Glutamatergic neuron (in vitro differentiated cells): Measurements from ENCODE around the gene CD300A. TPM values are rescaled to one million over a fixed set of nuclear protein-coding genes. Genes with fewer than 3 reads are reported as not detected.
A peak's percentile ranks its signal among the peaks of the same experiment; 100 is the strongest.

Experiments used
- DNase-seq: peaks from one replicate; pipeline ENCODE4 v3.0.0; 2022
- H3K27ac Mint-ChIP-seq: one replicate; pipeline ENCODE4 v1.8.0; 2020; ENCODE audit warnings: mild to moderate bottlenecking, mixed read lengths, inconsistent platforms; ENCODE audit not compliant: unreplicated experiment
- H3K27me3 Mint-ChIP-seq: one replicate; pipeline ENCODE4 v1.8.0; 2020; ENCODE audit warnings: mild to moderate bottlenecking, moderate library complexity, mixed read lengths, inconsistent platforms; ENCODE audit not compliant: unreplicated experiment
- H3K36me3 Mint-ChIP-seq: one replicate; pipeline ENCODE4 v1.8.0; 2020; ENCODE audit warnings: mild to moderate bottlenecking, mixed read lengths, inconsistent platforms; ENCODE audit not compliant: unreplicated experiment
- H3K4me1 Mint-ChIP-seq: one replicate; pipeline ENCODE4 v1.8.0; 2020; ENCODE audit warnings: mild to moderate bottlenecking, low read depth, mixed read lengths, inconsistent platforms; ENCODE audit not compliant: unreplicated experiment
- H3K4me3 Mint-ChIP-seq: one replicate; pipeline ENCODE4 v1.8.0; 2020; ENCODE audit warnings: mild to moderate bottlenecking, mixed read lengths, inconsistent platforms; ENCODE audit not compliant: unreplicated experiment
- H3K9me3 Mint-ChIP-seq: one replicate; pipeline ENCODE4 v1.8.0; 2020; ENCODE audit warnings: mild to moderate bottlenecking, moderate library complexity, mixed read lengths, inconsistent platforms; ENCODE audit not compliant: unreplicated experiment
- total RNA-seq: library from RNA; stranded (reverse); fragmentation: NEBNext Ultra II Directional; extraction: Animal tissue kit (Norgen Biotek cat#: 25700); gene quantifications from one replicate; pipeline ENCODE4 v1.2.1, GENCODE V29; 2021; ENCODE audit not compliant: unreplicated experiment
- TF ChIP-seq, protein P1 (sequence below): fragments of 200-600 bp; sonication (generic); IDR thresholded peaks from one replicate; pipeline ENCODE4 v1.5.0; 2021; ENCODE audit not compliant: partially characterized antibody, unreplicated experiment

The CD300A gene
- total RNA-seq, 1 donor from 2014 or later, result 0.25 TPM

DNA sequence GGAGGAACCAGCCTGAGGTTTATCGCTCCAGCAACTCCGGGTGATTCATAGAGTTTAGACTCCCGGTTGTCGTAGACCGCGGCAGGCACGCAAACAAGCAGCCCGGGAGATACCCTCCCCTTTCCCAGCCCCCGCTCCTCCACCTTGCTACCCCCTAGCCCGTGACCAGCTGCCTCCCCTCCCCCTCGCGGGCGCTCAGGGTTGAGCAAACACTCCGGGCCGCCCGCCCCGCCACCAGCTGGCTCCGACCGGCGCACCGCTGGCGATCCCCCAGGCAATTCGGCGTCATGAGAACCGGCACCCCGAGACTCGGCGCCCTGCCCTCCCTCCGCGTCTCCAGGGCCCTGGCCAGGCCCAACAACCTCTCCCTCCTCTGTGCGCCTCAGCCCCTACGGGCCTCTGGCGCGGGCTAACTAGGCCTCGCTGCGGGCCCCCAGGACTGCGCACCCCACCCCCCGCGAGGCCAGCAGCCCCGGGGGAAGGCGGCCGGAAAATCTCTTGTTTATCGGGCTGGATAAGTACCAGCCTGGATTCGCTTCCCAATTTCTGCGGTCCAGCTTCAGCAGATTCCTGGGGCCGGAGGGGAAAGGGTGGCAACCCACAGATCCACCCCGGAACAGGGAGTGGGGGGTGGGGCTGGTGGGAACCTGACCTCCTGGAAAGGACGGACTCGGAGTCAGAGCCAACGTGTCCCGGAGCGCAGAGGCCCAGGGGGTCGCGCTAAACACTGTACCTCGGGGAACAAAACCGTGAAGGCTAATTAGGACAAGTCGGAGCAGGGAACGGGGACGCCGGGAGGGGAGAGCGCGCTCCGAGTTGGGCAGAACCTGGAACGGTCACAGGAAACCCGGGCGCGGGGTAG, 35.5 kb upstream of the CD300A start:
- TF ChIP-seq, protein P1, sequence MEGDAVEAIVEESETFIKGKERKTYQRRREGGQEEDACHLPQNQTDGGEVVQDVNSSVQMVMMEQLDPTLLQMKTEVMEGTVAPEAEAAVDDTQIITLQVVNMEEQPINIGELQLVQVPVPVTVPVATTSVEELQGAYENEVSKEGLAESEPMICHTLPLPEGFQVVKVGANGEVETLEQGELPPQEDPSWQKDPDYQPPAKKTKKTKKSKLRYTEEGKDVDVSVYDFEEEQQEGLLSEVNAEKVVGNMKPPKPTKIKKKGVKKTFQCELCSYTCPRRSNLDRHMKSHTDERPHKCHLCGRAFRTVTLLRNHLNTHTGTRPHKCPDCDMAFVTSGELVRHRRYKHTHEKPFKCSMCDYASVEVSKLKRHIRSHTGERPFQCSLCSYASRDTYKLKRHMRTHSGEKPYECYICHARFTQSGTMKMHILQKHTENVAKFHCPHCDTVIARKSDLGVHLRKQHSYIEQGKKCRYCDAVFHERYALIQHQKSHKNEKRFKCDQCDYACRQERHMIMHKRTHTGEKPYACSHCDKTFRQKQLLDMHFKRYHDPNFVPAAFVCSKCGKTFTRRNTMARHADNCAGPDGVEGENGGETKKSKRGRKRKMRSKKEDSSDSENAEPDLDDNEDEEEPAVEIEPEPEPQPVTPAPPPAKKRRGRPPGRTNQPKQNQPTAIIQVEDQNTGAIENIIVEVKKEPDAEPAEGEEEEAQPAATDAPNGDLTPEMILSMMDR, result no peak
- Mint-ChIP-seq H3K4me1 (peaks cover 27% of the 10 kb centered on the region), H3K27ac (peak overlapping the region; percentile 92), H3K4me3 (peak overlapping the region; percentile 93), H3K36me3 (no peaks in the 10 kb centered on the region), H3K9me3 (peaks cover 10% of the 10 kb centered on the region), H3K27me3 (peaks cover 13% of the 10 kb centered on the region)
- DNase-seq, result peak; percentile 76

DNA sequence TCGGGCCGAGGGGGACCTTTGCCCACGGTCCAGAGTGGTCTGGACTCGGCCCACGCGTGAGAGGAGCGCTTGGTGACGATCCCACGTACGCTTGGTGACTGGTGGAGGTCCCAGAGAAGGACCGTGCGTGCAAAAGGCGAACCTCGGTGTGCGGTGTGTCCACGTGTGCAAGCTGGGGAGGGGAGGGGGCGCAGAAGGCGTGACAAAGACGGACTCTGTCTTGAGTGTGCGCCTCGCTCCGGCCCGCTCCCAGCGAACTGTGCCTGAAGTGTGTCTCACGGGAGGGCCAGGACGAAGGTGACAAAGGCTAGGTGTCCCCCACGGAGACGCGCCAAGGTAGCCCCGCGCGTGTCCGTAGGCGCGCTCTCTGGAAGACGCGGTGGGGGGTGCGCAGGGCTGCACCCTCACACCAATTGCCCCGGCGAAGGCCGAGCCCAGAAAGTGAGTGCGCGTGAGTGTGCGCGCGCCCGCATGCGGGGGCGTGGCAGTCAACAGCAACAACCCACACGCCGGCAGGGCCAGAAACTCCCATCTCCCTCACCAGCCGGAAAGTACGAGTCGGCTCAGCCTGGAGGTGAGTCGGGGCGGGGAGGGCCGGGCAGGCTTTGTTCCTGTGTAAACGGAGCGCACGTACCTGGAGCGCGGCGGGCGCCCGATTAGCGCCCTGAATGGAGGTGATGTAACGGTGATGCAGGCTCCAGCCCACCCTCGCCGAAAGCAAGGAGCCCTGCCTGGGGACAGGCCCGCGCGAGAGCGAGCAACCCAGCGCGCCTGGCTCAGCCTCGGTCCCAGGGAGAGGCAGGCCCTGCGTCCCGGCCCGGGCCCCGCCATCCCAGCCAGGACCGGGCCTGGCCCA, 34.6 kb upstream of the CD300A start, which contains the start of gene GPRC5C:
GPRC5C (plus strand) TSS at position 521 of the 856 bp plus-strand sequence. CDS start 7,689 bp downstream, outside the sequence.
- H3K4me3 Mint-ChIP-seq, result peak within 1 kb of the TSS; percentile 93
- H3K27ac Mint-ChIP-seq, result peak within 1 kb of the TSS; percentile 92
- peaks cover 10% of the 10 kb centered on the region for H3K27me3 Mint-ChIP-seq
- H3K9me3 Mint-ChIP-seq, result peaks cover 9% of the 10 kb centered on the region
- H3K36me3 Mint-ChIP-seq, result no peaks in the 10 kb centered on the region
- TF ChIP-seq, protein P1, result no peak
- DNase-seq, result peak; percentile 67
- H3K4me1 Mint-ChIP-seq, result peaks cover 29% of the 10 kb centered on the region

DNA sequence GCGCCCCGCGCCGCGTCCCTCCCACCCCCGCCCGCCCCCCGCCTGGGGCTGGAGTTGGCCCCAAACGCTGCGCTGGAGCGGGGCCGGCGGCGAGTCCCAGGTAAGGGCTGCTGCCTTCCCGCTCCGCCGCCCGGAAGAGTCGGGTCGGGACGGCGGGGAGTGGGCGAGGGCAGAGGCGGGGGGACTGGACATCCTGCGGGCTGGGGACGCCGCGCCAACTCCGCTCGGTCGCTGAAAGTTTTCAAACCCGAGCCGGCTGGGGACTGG, 34.1 kb upstream of the CD300A start:
- Mint-ChIP-seq H3K4me3 (no peak overlapping the region), H3K27me3 (peaks cover 10% of the 10 kb centered on the region), H3K36me3 (no peaks in the 10 kb centered on the region), H3K4me1 (peaks cover 30% of the 10 kb centered on the region), H3K27ac (no peak overlapping the region), H3K9me3 (peaks cover 9% of the 10 kb centered on the region)
- no peak for DNase-seq
- TF ChIP-seq, protein P1, result no peak

DNA sequence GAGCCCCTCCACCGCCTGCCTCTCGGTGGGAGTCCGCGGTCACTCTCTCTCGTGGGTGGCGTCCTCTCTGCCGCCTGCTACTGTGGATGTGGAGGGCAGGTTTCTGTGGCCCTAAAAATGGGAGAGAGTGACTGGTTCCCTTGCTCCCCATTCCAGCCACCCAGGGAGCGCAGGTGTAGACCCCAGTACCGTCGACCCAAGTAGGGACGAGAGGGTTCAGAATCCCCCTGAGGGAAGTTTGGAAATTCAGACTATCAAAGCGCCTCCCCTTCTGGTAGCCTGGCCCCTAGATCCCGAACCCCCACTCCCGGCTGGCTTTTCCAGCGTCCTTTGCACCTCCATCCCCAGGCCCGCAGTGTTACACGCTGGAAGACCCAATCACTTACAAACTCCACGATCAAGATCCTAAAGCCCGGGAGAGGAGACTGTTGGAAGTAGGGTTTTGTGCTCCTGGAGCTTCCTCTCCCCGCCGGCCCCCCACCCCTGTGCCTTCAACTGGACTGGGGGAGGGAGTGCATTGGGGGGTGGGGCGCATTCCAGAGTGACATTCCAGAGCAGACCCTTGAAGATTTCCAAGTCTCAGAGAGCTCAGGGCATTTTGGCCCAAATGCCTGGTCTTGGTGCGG, 33.6 kb upstream of the CD300A start:
- H3K36me3 Mint-ChIP-seq, result no peaks in the 10 kb centered on the region
- peak overlapping the region; percentile 52 for H3K27ac Mint-ChIP-seq
- peaks cover 10% of the 10 kb centered on the region for H3K27me3 Mint-ChIP-seq

More for the DNA sequence above, 33.6 kb upstream of the CD300A start:
- DNase-seq, result no peak
- peaks cover 9% of the 10 kb centered on the region for H3K9me3 Mint-ChIP-seq
- H3K4me3 Mint-ChIP-seq, result peak overlapping the region; percentile 83
- TF ChIP-seq, protein P1, result no peak
- peaks cover 28% of the 10 kb centered on the region for H3K4me1 Mint-ChIP-seq
